GM21381 (cell line): ENCODE data around the gene LHX8.

Experiments used
- ATAC-seq: cut with Tn5 transposase; IDR thresholded peaks from one replicate; pipeline ENCODE4 v1.9.1; 2021; ENCODE audit warnings: mild to moderate bottlenecking, moderate library complexity; ENCODE audit not compliant: unreplicated experiment

LHX8 gene

DNA sequence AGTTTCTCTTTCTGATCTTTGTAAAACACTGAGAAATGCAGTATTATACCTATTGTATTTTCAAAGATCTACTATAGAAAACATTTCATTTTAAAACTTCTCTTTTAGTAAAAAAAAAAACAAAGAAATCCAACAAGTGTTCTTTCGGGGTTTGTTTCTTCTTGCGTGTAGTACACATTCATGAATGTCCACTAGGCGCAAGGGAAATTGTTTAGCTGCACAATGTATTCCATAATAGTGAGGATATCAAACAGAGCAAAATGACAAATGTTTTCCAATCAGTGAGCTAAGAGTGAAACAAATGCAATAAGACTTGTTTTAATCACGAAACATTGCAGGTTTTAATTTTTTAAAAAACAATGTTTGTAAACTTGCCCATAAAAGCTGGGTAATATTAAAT is 68.6 kb downstream of the LHX8 start:
- no peak for ATAC-seq

DNA sequence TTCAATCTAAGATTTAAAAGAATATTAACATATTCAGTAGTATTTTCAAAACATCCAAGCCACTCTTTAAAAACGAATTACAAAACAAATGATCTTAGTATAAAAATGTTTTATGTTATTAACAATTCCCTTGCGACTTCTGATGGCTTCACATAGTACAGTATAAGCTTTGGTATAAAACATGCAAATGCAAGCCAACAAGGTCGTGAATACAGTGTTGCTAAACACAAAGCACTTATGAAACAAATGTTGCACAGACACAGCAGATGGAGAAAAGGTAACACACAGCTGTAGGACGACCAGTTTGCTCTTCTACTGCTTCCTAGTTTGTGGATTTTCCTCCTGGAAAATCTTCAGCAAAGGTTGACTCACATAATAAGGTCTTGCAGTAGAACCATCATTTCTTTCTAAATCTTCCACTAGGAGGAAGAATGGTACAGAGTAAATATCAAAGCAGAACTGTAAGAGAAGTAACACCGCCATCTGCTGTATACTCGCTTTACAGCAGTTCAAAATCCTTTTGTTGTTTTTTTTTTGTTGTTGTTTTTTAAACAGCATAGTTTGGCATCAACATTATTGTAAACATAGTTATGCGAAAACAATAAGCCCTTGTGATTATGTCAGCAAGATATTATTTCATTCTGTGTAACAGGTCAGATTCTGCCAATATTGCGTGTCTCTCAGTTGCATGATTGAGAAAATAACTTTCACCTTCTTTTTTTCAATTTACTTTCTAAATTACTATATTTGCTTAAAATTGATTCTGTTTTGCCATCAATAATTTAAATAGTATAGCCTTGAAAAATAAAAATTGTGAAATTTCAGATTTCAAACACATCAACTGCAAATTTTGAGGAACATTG is 69.5 kb downstream of the LHX8 start:
- peak; percentile 81 for ATAC-seq

DNA sequence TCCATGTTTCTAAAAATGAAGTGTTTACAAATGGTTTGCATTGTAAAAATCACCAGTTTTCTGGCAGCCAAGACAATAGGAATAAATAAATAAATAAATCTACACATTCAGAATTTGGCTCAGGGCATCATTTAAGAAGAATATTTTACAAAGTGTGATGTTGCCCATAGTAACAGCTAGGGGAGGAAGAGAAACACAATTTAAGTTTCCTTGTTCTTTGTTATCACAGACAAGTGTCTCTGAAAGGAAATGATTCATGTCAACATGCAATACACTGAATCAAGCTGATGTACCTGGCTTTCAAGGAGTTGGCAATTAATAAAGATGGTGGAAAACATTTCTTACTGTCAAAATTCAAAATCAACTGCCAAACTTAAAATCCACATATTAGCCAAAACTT is 74.7 kb downstream of the LHX8 start:
- no peak for ATAC-seq
